ENCODE data around the gene LCN6. TPM values are rescaled to one million over a fixed set of nuclear protein-coding genes. Genes with fewer than 3 reads are reported as not detected.
A peak's percentile ranks its signal among the peaks of the same experiment; 100 is the strongest.
"Not testable (repeated sequence)": the region's sequence is repeated elsewhere in the genome, so short reads cannot be mapped to it uniquely, and the experiment has no call there.

LCN6 gene
- total RNA-seq, result not detected in 2 replicates
- polyA plus RNA-seq, result not detected in 2 replicates

DNA sequence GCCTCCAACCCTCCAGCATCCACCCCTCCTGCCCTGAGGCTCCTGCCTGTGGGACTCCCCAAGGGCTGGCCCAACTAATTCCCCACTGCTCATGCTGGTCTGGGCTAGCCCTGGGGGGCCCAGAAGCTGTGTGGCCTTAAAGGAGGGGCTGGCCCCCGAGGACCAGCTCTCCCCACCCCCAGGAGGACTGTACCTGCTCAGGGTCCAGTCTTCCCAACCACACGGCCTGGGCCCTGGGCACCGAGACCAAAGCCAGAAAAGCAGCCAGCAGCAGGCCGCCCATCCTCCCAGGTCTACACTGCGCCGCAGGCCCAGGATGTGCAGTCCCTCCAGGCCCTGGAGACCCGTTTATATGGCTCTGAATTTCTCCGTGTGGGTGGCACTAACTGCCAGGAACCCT is at the start of gene LCN6:
TSS of gene LCN6 (minus strand) at position 325 of the 400 bp plus-strand sequence. CDS start at position 283, 42 bp downstream.
- no peaks in the 10 kb centered on the region for H3K27me3 ChIP-seq
- H3K4me2 ChIP-seq, result no peak within 1 kb of the TSS
- no peaks in the 10 kb centered on the region for H3K9me2 ChIP-seq (replicated peaks; ENCODE audit: insufficient read depth)
- no peaks in the 10 kb centered on the region for H3K36me3 ChIP-seq (replicated peaks; ENCODE audit: insufficient read depth, low read depth)
- no peaks in the 10 kb centered on the region for H3K4me1 ChIP-seq (ENCODE audit: insufficient read depth)
- DNase-seq (ENCODE audit: low spot score), result no peak
- TF ChIP-seq, protein P1, sequence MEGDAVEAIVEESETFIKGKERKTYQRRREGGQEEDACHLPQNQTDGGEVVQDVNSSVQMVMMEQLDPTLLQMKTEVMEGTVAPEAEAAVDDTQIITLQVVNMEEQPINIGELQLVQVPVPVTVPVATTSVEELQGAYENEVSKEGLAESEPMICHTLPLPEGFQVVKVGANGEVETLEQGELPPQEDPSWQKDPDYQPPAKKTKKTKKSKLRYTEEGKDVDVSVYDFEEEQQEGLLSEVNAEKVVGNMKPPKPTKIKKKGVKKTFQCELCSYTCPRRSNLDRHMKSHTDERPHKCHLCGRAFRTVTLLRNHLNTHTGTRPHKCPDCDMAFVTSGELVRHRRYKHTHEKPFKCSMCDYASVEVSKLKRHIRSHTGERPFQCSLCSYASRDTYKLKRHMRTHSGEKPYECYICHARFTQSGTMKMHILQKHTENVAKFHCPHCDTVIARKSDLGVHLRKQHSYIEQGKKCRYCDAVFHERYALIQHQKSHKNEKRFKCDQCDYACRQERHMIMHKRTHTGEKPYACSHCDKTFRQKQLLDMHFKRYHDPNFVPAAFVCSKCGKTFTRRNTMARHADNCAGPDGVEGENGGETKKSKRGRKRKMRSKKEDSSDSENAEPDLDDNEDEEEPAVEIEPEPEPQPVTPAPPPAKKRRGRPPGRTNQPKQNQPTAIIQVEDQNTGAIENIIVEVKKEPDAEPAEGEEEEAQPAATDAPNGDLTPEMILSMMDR (IDR thresholded peaks at IDR 0.05; ENCODE audit: poor library complexity), result no peak
- TF ChIP-seq EZH2phosphoT487 (IDR thresholded peaks at IDR 0.05; ENCODE audit: low read depth, severe bottlenecking, unreplicated experiment), result no peak
- TF ChIP-seq EZH2 (IDR thresholded peaks at IDR 0.05; ENCODE audit: borderline replicate concordance), result no peak
- no peak within 1 kb of the TSS for H2AFZ ChIP-seq
- no peak within 1 kb of the TSS for H3K4me3 ChIP-seq
- no peaks in the 10 kb centered on the region for H3K79me2 ChIP-seq
- H4K20me1 ChIP-seq (ENCODE audit: insufficient read depth, poor library complexity, severe bottlenecking), result no peaks in the 10 kb centered on the region
- no peak within 1 kb of the TSS for H3K27ac ChIP-seq
- no peaks in the 10 kb centered on the region for H3K9me3 ChIP-seq (ENCODE audit: low read depth)
- WGBS (ENCODE audit: low lambda C conversion rate, missing lambda C conversion rate), result 85% methylated on average over 8 of the region's 8 CpGs

DNA sequence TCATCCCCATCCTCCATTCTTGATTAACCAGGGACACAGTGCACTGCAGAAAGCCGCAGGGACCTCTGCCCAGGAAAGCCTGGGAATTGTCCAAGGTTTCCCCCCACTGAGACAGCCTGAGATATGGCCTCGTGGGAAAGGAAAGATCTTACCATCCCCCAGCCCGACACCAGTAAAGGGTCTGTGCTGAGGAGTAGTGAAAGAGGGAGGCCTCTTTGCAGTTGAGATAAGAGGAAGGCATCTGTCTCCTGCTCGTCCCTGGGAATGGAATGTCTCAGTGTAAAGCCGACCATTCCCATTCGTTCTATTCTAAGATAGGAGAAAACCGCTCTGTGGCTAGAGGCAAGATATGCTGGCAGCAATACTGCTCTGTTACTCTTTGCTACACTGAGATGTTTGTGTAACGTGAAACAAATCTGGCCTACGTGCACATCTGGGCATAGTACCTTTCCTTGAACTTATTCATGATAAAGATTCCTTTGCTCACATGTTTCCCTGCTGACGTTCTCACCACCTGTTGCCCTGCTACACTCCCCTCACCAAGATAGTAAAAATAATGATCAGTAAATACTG is 48.5 kb upstream of the LCN6 start:
- not testable (repeated sequence) for H3K27me3 ChIP-seq; H2AFZ ChIP-seq; H3K9me2 ChIP-seq (replicated peaks; ENCODE audit: insufficient read depth); H3K36me3 ChIP-seq (replicated peaks; ENCODE audit: insufficient read depth, low read depth); H4K20me1 ChIP-seq (ENCODE audit: insufficient read depth, poor library complexity, severe bottlenecking); H3K9me3 ChIP-seq (ENCODE audit: low read depth); H3K4me3 ChIP-seq
- Histone ChIP-seq H3K27ac (peak overlapping the region; percentile 97), H3K79me2 (peaks cover 29% of the 10 kb centered on the region), H3K4me2 (peak overlapping the region; percentile 87), H3K4me1 (ENCODE audit: insufficient read depth) (peaks cover 61% of the 10 kb centered on the region)
- peak; percentile 78 for DNase-seq (ENCODE audit: low spot score)
- 1% methylated on average over 10 of the region's 10 CpGs for WGBS (ENCODE audit: low lambda C conversion rate, missing lambda C conversion rate)

DNA sequence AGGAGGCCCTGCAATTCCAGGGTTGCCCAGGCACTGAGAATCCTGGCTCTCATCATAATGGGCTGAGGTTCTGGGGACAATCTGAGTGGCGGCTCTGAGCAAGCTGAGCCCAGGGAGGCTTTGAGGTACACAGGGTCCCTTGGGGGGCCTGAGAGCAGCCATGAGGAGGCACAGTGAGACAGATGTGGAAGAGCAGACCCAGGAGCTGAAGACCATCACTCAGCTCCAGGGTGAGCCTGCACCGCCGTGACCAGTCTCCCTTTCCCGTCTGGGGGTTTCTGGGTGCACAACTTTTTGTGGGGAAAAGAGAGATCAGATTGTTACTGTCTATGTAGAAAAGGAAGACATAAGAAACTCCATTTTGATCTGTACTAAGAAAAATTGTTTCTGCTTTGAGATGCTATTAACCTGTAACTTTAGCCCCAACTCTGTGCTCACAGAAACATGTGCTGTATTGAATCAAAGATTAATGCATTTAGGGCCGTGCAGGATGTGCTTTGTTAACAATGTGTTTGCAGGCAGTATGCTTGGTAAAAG is 48.0 kb upstream of the LCN6 start, which contains the start of gene CCDC183:
TSS of gene CCDC183 (plus strand) at position 101 of the 537 bp plus-strand sequence. CDS start at position 161, 60 bp downstream.
- H3K9me3 ChIP-seq (ENCODE audit: low read depth), result no peaks in the 10 kb centered on the region
- no peak for DNase-seq (ENCODE audit: low spot score)
- TF ChIP-seq EZH2phosphoT487 (IDR thresholded peaks at IDR 0.05; ENCODE audit: low read depth, severe bottlenecking, unreplicated experiment) (no peak), EZH2 (IDR thresholded peaks at IDR 0.05; ENCODE audit: borderline replicate concordance) (no peak)
- TF ChIP-seq, protein P1 (IDR thresholded peaks at IDR 0.05; ENCODE audit: poor library complexity), result no peak
- WGBS (ENCODE audit: low lambda C conversion rate, missing lambda C conversion rate), result 39% methylated on average over 5 of the region's 5 CpGs
- H3K4me2 ChIP-seq, result peak within 1 kb of the TSS; percentile 87
- no peaks in the 10 kb centered on the region for H4K20me1 ChIP-seq (ENCODE audit: insufficient read depth, poor library complexity, severe bottlenecking)
- peak within 1 kb of the TSS; percentile 97 for H3K27ac ChIP-seq
- H2AFZ ChIP-seq, result no peak within 1 kb of the TSS
- no peaks in the 10 kb centered on the region for H3K27me3 ChIP-seq
- H3K4me1 ChIP-seq (ENCODE audit: insufficient read depth), result peaks cover 58% of the 10 kb centered on the region
- H3K4me3 ChIP-seq, result no peak within 1 kb of the TSS
- H3K79me2 ChIP-seq, result peaks cover 28% of the 10 kb centered on the region
- no peaks in the 10 kb centered on the region for H3K36me3 ChIP-seq (replicated peaks; ENCODE audit: insufficient read depth, low read depth)
- H3K9me2 ChIP-seq (replicated peaks; ENCODE audit: insufficient read depth), result no peaks in the 10 kb centered on the region

DNA sequence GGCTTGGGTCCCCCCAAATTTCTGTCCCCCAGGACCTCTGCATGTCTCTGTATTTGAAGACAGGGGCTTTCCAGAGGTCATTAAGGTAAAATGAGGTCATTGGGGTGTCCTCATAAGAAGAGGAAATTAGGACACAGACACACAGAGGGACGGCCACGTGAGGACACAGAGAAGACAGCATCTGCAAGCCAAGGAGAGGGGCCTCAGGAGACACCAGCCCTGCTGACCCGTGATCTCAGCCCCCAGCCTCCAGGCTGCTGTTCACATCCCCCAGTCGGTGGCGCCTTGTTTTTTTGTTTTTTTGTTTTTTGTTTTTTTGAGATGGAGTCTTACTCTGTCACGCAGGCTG is 46.6 kb upstream of the LCN6 start:
- peaks cover 62% of the 10 kb centered on the region for H3K4me1 ChIP-seq (ENCODE audit: insufficient read depth)
- H3K27me3 ChIP-seq, result no peaks in the 10 kb centered on the region
- WGBS (ENCODE audit: low lambda C conversion rate, missing lambda C conversion rate), result 85% methylated on average over 6 of the region's 6 CpGs
- H3K4me3 ChIP-seq, result no peak overlapping the region
- H3K79me2 ChIP-seq, result peaks cover 28% of the 10 kb centered on the region
- no peak for DNase-seq (ENCODE audit: low spot score)
- TF ChIP-seq EZH2phosphoT487 (IDR thresholded peaks at IDR 0.05; ENCODE audit: low read depth, severe bottlenecking, unreplicated experiment) (no peak), EZH2 (IDR thresholded peaks at IDR 0.05; ENCODE audit: borderline replicate concordance) (no peak)
- TF ChIP-seq, protein P1 (IDR thresholded peaks at IDR 0.05; ENCODE audit: poor library complexity), result no peak
- H3K9me3 ChIP-seq (ENCODE audit: low read depth), result no peaks in the 10 kb centered on the region
- H2AFZ ChIP-seq, result no peak overlapping the region
- peak overlapping the region; percentile 97 for H3K27ac ChIP-seq
- peak overlapping the region; percentile 29 for H3K4me2 ChIP-seq
- no peaks in the 10 kb centered on the region for H4K20me1 ChIP-seq (ENCODE audit: insufficient read depth, poor library complexity, severe bottlenecking)
- H3K36me3 ChIP-seq (replicated peaks; ENCODE audit: insufficient read depth, low read depth), result no peaks in the 10 kb centered on the region
- no peaks in the 10 kb centered on the region for H3K9me2 ChIP-seq (replicated peaks; ENCODE audit: insufficient read depth)

Data from hepatocyte (in vitro differentiated cells).